ENCODE data around the gene HADHA. TPM values are rescaled to one million over a fixed set of nuclear protein-coding genes. Genes with fewer than 3 reads are reported as not detected.

The HADHA gene
- total RNA-seq, 1 experiment from 2014 or later, result 101 TPM

DNA sequence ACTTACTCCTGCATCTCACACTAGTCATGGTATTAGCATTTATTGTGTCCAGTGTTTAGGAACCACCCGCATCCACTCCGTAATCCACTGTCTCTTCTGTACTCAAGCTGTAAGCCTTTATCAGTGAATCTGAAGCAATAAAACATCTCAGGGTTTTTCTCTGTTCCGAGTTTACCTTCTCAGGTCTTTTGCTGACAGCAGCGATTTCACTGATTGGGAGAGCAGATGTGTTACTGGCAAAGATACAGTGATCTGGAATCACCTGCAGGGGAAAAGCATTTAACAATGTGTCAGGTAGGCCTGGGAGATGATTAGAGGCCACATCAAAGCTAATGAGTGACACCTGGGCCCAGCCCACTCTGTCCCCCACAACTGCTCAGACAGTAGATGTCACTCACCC is 46.9 kb downstream of the HADHA start (continued):
- no peak for TF ChIP-seq ELF1 (IDR thresholded peaks at IDR 0.05; ENCODE audit: borderline replicate concordance, low read depth)
- no peak for TF ChIP-seq FOSL1 (IDR thresholded peaks at IDR 0.05; ENCODE audit: low read depth)

GRCh38 chr2:26196683-26197418 is 47.6 kb downstream of the HADHA start:
- DNase-seq (ENCODE audit: low read depth, low spot score) (no peak), ATAC-seq (no peak)
- no peak for TF ChIP-seq REST (IDR thresholded peaks at IDR 0.05; ENCODE audit: low read depth)
- no peak for TF ChIP-seq SRF (IDR thresholded peaks at IDR 0.05; ENCODE audit: low read depth)
- TF ChIP-seq CEBPB (IDR thresholded peaks at IDR 0.05; ENCODE audit: low read depth), result no peak
- no peak for TF ChIP-seq EZH2 (IDR thresholded peaks at IDR 0.05)
- no peak for TF ChIP-seq RAD21 (IDR thresholded peaks at IDR 0.05; ENCODE audit: low read depth)
- no peak for TF ChIP-seq POLR2A (IDR thresholded peaks at IDR 0.05; ENCODE audit: borderline replicate concordance, extremely low read depth, insufficient read depth, insufficient read length)
- no peak for TF ChIP-seq ZFX (IDR thresholded peaks at IDR 0.05)
- TF ChIP-seq SIN3A (IDR thresholded peaks at IDR 0.05; ENCODE audit: low read depth), result no peak
- no peak for TF ChIP-seq YY1 (IDR thresholded peaks at IDR 0.05; ENCODE audit: extremely low read depth, insufficient replicate concordance, low read depth, low read length)
- no peak for TF ChIP-seq FOSL1 (IDR thresholded peaks at IDR 0.05; ENCODE audit: low read depth)
- TF ChIP-seq SP1 (IDR thresholded peaks at IDR 0.05; ENCODE audit: low read depth), result no peak
- no peak for TF ChIP-seq EGR1 (IDR thresholded peaks at IDR 0.05; ENCODE audit: low read depth)
- Histone ChIP-seq H3K9ac (ENCODE audit: low read length) (no peak overlapping the region), H4K20me1 (ENCODE audit: insufficient read depth) (no peaks in the 10 kb centered on the region), H3K4me2 (ENCODE audit: low read length) (no peak overlapping the region), H2AFZ (ENCODE audit: low read depth, low read length, poor library complexity, severe bottlenecking) (no peak overlapping the region), H3K9me3 (ENCODE audit: control insufficient read depth in 1 of 2, insufficient read depth in 1 of 2, low read depth in 1 of 2, low read length in 2 of 2) (no peaks in the 10 kb centered on the region), H3K36me3 (ENCODE audit: control insufficient read depth in 1 of 2, insufficient read depth in 2 of 2, low read length in 2 of 2) (peaks cover 29 to 41% of the 10 kb centered on the region in 2 experiments; a peak in 3 of 4 replicates), H3K4me3 (replicated peaks in 1 of 2; ENCODE audit: low read depth in 1 of 2, low read length in 2 of 2) (no peak overlapping the region), H3K27me3 (ENCODE audit: insufficient read depth, low read length) (no peaks in the 10 kb centered on the region), H3K4me1 (ENCODE audit: control insufficient read depth in 1 of 2, insufficient read depth in 2 of 2, low read length in 2 of 2) (no peaks in the 10 kb centered on the region), H3K27ac (ENCODE audit: low read depth, low read length) (no peak overlapping the region), H3K9me2 (ENCODE audit: insufficient read depth) (no peaks in the 10 kb centered on the region), H3K79me2 (ENCODE audit: insufficient read depth, low read length) (no peaks in the 10 kb centered on the region)
- intact Hi-C loops (cut with micrococcal nuclease), result no loop called here
- CTCF ChIA-PET, result no interaction called here
- RAD21 ChIA-PET (ENCODE audit: low non-redundant PET in 1 of 2, low total read pairs in 2 of 2, uncharacterized antibody in 2 of 2, unreplicated experiment in 2 of 2), result no interaction called here
- POLR2A ChIA-PET, result no interaction called here
- no TSS peak for BruUV-seq (replicated peaks)

Data from HCT116 (cell line).